Stimulated activated CD8-positive, alpha-beta memory T cell treated with anti-CD3 and anti-CD28 coated beads, Interleukin-12 subunit alpha, Interleukin-12 subunit beta, amount 100 ng/mL, for 24 hours (primary cell): ENCODE results near the gene ASPDH.

ENCODE experiments used
- DNase-seq: peaks from one replicate; pipeline ENCODE4 v3.0.0-alpha.2; 2020; ENCODE audit errors: extremely low read depth

ASPDH gene

GRCh38 chr19:50513746-50514345, at the start of gene ASPDH:
TSS of gene ASPDH (minus strand) at chr19:50513913. CDS start at chr19:50513823, 90 bp downstream.
- no peak for DNase-seq

GRCh38 chr19:50562996-50563395, 49.3 kb upstream of the ASPDH start:
- no peak for DNase-seq

- DNase-seq = no peak
Observed at GRCh38 chr19:50562329-50562728, 48.6 kb upstream of the ASPDH start.

- no peak for DNase-seq
Observed at GRCh38 chr19:50559636-50560035, 45.9 kb upstream of the ASPDH start.

GRCh38 chr19:50558449-50558848, 44.7 kb upstream of the ASPDH start:
- DNase-seq = no peak

- no peak for DNase-seq
Observed at GRCh38 chr19:50558039-50558438, 44.3 kb upstream of the ASPDH start.

GRCh38 chr19:50557009-50557613, 43.4 kb upstream of the ASPDH start:
- no peak for DNase-seq

GRCh38 chr19:50556282-50557008, 42.7 kb upstream of the ASPDH start:
- DNase-seq = peak; percentile 58

- DNase-seq = no peak
Observed at GRCh38 chr19:50555450-50556281, 42.0 kb upstream of the ASPDH start.

GRCh38 chr19:50555033-50555432, 41.3 kb upstream of the ASPDH start:
- DNase-seq = no peak

- no peak for DNase-seq
Observed at GRCh38 chr19:50554212-50554611, 40.5 kb upstream of the ASPDH start.

GRCh38 chr19:50553134-50553703, 39.5 kb upstream of the ASPDH start:
- DNase-seq = no peak

GRCh38 chr19:50552540-50552939, 38.8 kb upstream of the ASPDH start:
- DNase-seq = no peak

- DNase-seq = no peak
Observed at GRCh38 chr19:50551715-50552187, 38.0 kb upstream of the ASPDH start.

- no peak for DNase-seq
Observed at GRCh38 chr19:50551034-50551714, 37.5 kb upstream of the ASPDH start.

- DNase-seq = no peak
Observed at GRCh38 chr19:50550594-50550966, 36.9 kb upstream of the ASPDH start.

- no peak for DNase-seq
Observed at GRCh38 chr19:50549927-50550593, 36.3 kb upstream of the ASPDH start.

- DNase-seq = no peak
Observed at GRCh38 chr19:50549059-50549926, 35.6 kb upstream of the ASPDH start.

- no peak for DNase-seq
Observed at GRCh38 chr19:50548191-50549058, 34.7 kb upstream of the ASPDH start.
